Activated CD4-positive, alpha-beta T cell treated with anti-CD3 and anti-CD28 coated beads, Interleukin-2, amount 50 U/mL, for 16 hours (primary cell): ENCODE results near the gene FAM81A.
"Not testable (repeated sequence)": the region's sequence is repeated elsewhere in the genome, so short reads cannot be mapped to it uniquely, and the experiment has no call there.

Experiments used
- DNase-seq: peaks from one replicate; pipeline ENCODE4 v3.0.0-alpha.2; 2020

FAM81A gene

GRCh38 chr15:59437817-59438624 lies at the start of gene FAM81A:
Gene FAM81A (plus strand): TSS chr15:59438186. CDS start chr15:59458627, 20,441 bp downstream.
- peak; percentile 38 for DNase-seq

GRCh38 chr15:59388670-59389069 lies 49.3 kb upstream of the FAM81A start:
- no peak for DNase-seq

DNA sequence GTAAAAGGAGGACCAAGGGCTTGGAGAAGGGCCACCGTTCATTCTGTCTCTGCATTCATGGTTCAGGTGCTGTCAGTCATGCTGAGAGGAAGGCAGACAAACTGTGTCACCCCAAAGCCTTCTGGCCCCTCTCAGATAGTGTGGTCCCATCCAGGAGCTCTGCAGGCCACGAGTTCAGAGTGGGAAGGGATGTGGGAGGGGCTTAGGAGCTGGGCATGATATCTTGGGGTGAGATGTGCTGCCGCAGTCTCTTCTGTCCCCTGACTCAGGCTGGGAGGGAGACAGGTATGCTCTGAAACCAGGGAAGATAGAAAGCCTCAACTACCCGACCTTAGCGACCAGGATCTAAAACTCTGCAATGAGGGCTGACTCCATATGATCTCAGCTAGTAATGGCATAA lies 45.7 kb upstream of the FAM81A start:
- DNase-seq, result no peak

GRCh38 chr15:59394166-59394661 lies 43.8 kb upstream of the FAM81A start:
- peak; percentile 16 for DNase-seq

- DNase-seq, result no peak
Observed at GRCh38 chr15:59396211-59396610, 41.8 kb upstream of the FAM81A start.

DNA sequence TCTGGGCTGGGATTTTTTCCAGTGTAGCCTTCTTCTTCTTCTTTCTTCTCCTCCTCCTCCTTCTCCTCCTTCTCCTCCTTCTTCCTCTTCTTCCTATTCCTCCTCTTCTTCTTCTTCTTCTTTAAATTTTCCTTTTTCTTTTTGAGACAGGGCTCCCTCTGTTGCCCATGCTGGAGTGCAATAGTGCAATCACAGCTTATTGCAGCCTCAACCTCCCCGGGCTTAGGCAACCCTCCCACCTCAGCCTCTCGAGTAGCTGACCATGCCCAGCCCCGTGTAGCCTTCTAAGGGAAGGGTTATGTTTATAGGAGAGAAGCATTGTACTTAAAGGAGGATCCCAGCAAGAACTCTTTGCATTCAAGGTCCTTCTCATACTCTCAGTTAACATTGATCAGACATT lies 41.3 kb upstream of the FAM81A start:
- no peak for DNase-seq

DNA sequence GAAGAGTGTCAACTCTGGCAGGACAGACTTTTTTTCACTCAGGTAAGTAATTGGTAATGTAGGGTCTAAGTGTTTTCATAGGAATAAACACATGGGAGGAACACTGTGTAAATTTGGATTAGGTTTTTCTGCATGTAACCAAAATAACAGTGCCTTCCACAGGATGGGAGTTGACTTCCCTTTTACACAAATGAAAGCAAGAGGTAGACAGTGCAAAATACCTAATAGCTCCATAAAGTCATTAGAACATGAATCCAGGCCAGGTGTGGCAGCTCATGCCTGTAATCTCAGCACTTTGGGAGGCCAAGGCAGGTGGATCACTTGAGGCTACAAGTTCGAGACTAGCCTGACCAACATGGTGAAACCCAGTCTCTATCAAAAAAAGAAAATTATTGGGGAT lies 39.8 kb upstream of the FAM81A start:
- no peak for DNase-seq

DNA sequence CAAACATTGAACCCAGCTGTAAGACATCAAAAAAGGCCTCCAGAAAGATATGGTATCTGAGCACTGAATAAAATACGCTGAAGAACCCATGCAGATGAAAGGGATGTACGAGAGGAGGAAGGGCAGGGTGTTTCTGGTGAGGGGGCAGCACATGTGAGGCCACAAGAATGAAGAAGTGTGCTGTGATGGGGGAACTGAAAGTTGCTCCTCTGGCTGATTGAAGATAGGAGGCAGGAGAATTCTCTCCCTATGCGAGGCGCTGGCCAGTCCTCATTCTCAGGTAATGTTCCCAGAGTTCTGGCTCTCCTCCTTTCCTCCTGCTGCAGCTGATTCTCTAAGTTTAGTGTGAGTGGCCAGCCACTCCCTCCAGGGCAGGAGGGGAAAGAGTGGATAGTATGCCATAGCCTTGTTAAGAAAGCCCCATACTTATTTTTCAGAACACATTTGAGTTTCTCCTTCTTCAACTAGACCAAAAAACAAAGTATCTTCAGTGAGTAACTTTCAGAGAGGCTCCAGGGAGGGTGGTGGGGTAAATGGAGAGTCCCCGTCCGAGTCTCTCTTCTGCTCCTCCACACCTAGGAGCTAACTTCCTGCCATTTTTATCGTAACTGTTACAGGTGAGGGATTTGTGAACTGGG lies 38.4 kb upstream of the FAM81A start:
- no peak for DNase-seq

DNA sequence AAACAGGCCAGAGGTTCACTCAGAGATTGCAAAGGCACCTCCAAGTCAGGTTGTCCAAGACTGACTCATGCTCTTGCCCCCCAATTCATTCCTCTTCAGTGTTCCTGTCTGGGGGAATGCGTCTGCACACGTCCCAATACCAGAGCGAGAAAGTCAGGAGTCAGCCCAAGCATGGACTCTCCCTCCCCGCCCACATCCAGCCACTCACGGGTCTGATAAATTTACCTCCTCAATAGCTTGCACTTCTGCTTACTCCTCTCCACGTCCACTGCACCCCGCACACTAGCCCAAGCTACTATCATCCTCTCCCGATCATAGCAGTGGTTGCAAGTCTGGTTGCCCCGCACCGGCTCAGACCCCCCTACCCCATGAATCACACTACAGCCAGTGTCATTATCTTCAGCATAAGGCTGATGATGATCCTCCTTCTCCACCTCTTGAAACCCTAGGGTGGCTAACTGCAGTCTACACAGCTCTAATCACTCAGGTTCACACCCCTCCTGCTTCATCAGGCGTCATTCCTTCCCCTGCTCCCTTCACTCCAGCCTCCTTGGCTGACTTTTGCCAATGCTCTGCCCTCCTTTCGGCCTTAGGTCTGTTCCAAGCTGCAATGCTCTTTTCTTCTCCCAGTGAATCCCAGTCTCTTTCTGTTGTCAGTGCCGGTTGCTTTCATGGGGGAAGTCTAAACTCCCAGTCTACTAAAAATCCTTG lies 37.7 kb upstream of the FAM81A start:
- DNase-seq, result no peak

DNA sequence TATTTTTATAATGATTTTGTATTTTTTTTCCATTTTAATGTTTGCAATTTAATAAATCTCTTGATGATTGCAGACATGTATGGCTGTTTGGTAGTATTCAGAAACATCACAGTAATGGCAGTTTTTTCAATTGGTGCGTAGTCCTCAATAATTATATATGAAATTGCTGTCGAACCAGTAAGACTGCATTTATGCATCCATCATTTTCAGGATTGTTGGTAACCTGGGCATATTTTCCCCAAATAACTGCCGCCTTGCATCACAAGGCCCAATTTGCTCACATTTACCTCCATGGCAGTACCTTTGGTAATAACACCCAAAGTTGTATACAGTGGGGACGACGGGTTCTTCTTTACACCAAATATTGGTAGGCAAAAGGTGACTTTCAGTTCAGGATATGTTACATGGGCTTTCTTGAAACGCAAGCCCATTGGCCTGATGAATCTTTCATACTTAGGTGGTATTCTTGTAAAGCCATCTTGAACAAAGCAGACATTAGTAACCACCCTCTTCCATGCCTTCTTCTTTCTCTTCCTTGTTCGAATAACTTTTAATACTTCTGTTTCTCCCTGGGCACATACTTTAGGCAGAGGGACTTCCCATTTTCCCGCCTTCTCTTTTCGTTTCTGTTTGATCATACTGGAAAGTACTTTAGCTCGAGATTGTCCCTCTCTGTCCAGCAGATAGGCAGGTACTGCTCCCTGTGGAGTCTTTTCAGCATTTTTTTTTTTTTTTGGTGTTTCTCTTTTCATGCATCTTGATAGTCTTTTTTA lies 36.7 kb upstream of the FAM81A start:
- DNase-seq, result not testable (repeated sequence)

DNA sequence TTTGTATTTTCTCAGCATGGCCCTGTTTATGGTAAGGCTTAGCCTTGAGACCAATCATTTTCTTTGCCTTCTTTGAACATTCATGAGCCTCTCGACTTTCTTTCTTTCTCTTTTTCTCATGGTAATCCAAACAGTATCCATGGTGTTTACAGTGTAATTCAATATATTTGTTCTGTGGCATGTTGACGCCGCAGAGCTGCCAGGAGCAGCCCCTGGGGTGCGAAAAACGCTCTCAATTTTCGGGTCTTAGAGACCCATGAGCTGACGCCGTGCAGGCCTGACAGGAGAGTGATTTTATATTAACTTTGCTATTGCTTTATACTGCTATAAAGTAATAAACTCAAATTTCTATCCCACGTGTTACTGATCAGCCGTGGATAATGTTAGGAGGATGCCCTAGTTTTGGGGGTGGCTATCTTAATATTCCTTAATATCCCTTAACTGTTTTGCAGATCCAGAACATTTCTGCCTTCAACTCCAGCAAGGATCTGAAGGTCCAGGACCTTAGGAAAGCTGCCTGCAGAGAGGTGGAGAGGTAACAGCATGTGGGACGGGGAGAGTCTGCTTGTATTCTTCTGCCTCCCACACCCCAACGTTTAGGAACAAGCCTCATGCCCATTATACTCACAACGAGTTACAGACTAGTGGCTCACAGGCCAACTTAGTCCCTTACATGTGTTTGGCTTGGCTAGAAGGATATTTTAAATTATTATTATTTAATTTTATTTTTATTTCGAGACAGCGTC lies 36.0 kb upstream of the FAM81A start:
- no peak for DNase-seq

DNA sequence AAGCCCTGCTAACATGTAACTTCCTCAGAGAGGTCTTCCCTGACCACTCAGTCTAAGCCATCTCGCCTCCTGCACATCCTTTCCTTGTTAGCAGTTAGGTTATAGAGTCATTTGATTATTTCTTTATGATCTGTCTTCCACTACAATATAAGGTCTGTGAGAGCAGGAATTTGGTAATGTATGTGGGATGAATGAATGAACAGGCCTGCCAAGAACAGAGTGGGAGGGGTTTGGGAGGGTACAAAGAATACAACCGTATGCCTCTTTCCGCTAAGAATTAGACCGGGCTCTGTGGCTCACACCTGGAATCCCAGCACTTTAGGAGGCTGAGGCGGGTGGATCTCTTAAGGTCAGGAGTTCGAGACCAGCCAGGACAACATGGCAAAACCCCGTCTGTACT lies 32.9 kb upstream of the FAM81A start:
- no peak for DNase-seq

DNA sequence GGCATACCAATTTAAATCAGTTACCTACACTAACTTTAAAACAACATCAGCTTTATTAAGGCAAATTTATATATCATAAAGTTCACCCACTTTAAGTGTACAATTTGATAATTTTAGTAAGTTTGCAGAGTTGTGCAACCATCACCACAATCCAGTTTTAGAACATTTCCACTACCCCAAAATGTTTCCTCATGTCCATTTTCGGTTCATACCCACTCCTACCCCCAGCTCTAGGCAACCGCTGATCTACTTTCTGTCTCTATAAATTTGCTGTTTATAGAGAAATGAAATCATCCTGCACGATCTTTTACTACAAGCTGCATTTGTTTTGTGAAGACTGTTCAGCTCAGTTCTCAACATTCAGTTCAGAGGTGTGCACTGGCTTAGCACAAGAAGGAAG lies 31.5 kb upstream of the FAM81A start:
- DNase-seq, result no peak

- DNase-seq, result no peak
Observed at GRCh38 chr15:59407946-59408345, 30.0 kb upstream of the FAM81A start.

- no peak for DNase-seq
Observed at GRCh38 chr15:59410391-59410896, 27.5 kb upstream of the FAM81A start.

DNA sequence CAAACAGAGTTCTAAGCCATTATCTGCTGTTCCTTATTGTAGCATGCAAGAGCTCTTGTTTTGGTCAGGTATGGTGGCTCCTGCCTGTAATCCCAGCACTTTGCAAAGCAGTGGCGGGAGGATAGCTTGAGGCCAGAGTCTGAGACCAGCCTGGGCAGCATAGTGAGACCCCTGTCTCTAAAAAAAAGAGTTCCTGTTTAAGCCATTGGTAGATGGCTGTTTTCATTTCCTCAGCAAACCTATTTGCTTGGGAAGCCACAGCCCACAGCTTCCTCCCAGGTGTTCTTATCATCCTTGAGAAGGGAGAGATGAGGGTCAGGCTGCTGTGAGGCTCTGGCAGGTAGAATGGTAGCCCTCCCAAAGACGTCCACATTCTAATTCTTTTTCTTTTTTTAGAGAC lies 24.4 kb upstream of the FAM81A start:
- DNase-seq, result no peak

DNA sequence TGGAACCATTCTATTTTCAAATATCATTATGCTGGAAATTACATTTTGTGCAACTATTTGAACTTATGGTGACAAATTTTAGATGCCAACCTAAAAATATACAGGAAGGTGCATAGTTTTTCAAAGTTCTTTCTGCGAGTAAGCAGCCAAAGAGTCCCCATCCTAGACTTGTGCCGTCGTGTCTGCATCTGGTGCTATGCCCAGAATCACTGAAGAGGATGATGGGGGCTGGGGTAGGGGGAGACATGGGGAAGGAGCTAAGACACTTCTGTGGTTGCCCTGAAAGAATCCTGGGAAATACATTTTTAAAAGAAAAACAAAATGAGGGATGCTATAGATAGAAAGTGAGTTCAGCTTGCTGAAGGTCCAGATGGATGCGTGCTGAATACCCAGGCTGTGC lies 21.2 kb upstream of the FAM81A start:
- DNase-seq, result no peak

GRCh38 chr15:59419170-59419569 lies 18.8 kb upstream of the FAM81A start:
- DNase-seq, result no peak

DNA sequence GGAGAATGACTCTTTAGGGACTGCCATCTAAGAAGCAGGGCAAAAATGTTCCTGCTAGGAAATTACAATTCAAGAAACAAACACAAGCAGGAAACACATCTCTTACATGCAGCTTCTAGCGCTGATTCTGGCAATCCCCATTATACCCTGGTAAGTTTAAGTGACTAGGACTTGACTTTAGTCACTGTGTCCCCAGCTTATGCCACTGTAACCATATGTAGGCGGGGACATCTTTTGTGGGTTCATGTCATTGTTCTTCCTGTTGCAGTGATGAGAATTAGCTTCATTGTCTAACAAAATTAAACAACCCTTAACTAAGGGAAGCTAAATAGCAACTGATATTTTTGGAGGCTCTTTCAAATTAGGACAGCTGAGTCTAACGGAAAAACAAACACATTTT lies 17.9 kb upstream of the FAM81A start:
- DNase-seq, result no peak

- DNase-seq, result no peak
Observed at GRCh38 chr15:59420986-59421618, 16.9 kb upstream of the FAM81A start.

GRCh38 chr15:59424616-59425015 lies 13.4 kb upstream of the FAM81A start:
- no peak for DNase-seq
